ENCODE data around the gene ZNF500.

The ZNF500 gene

DNA sequence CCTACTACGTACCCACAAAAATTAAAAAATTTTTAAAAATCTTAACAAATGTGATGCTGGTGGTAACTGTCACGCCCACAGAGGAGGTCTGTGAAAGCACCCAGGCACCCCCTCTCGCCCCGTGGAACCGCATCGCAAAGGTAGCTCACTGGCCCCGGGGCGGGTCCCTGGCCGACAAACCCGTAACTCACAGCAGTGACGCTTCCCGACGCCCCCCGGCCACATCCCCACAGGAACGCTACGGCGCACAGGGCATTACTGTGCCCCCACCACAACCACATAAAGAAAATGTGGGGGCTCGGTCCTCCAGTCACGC lies 33.3 kb downstream of the ZNF500 start (continued):
- TF ChIP-seq, protein P1, sequence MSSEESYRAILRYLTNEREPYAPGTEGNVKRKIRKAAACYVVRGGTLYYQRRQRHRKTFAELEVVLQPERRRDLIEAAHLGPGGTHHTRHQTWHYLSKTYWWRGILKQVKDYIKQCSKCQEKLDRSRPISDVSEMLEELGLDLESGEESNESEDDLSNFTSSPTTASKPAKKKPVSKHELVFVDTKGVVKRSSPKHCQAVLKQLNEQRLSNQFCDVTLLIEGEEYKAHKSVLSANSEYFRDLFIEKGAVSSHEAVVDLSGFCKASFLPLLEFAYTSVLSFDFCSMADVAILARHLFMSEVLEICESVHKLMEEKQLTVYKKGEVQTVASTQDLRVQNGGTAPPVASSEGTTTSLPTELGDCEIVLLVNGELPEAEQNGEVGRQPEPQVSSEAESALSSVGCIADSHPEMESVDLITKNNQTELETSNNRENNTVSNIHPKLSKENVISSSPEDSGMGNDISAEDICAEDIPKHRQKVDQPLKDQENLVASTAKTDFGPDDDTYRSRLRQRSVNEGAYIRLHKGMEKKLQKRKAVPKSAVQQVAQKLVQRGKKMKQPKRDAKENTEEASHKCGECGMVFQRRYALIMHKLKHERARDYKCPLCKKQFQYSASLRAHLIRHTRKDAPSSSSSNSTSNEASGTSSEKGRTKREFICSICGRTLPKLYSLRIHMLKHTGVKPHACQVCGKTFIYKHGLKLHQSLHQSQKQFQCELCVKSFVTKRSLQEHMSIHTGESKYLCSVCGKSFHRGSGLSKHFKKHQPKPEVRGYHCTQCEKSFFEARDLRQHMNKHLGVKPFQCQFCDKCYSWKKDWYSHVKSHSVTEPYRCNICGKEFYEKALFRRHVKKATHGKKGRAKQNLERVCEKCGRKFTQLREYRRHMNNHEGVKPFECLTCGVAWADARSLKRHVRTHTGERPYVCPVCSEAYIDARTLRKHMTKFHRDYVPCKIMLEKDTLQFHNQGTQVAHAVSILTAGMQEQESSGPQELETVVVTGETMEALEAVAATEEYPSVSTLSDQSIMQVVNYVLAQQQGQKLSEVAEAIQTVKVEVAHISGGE (tag by site-specific recombination; conservative IDR thresholded peaks at IDR 0.05; ENCODE audit: low read depth): no peak
- TF ChIP-seq ZNF202 (tag by site-specific recombination; IDR thresholded peaks at IDR 0.05; ENCODE audit: borderline replicate concordance) (no peak), BCL11A (tag by site-specific recombination; IDR thresholded peaks at IDR 0.05; ENCODE audit: low read depth) (no peak), ZNF621 (tag by site-specific recombination; IDR thresholded peaks at IDR 0.05) (no peak), ZNF121 (tag by site-specific recombination; IDR thresholded peaks at IDR 0.05) (no peak), ZNF560 (tag by site-specific recombination; IDR thresholded peaks at IDR 0.05; ENCODE audit: borderline replicate concordance) (no peak), GFI1B (tag by site-specific recombination; IDR thresholded peaks at IDR 0.05) (no peak), ZFP41 (tag by site-specific recombination; IDR thresholded peaks at IDR 0.05; ENCODE audit: borderline replicate concordance) (no peak), MYNN (tag by site-specific recombination; IDR thresholded peaks at IDR 0.05; ENCODE audit: borderline replicate concordance) (no peak), SCRT1 (tag by site-specific recombination; IDR thresholded peaks at IDR 0.05; ENCODE audit: borderline replicate concordance) (no peak), KLF16 (tag by site-specific recombination; IDR thresholded peaks at IDR 0.05) (no peak)
- TF ChIP-seq, protein P2, sequence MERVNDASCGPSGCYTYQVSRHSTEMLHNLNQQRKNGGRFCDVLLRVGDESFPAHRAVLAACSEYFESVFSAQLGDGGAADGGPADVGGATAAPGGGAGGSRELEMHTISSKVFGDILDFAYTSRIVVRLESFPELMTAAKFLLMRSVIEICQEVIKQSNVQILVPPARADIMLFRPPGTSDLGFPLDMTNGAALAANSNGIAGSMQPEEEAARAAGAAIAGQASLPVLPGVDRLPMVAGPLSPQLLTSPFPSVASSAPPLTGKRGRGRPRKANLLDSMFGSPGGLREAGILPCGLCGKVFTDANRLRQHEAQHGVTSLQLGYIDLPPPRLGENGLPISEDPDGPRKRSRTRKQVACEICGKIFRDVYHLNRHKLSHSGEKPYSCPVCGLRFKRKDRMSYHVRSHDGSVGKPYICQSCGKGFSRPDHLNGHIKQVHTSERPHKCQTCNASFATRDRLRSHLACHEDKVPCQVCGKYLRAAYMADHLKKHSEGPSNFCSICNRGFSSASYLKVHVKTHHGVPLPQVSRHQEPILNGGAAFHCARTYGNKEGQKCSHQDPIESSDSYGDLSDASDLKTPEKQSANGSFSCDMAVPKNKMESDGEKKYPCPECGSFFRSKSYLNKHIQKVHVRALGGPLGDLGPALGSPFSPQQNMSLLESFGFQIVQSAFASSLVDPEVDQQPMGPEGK (tag by site-specific recombination; IDR thresholded peaks at IDR 0.05): 0 out of 2 replicates have a peak, but pooled peaks have one; percentile 13
- TF ChIP-seq, protein P3, sequence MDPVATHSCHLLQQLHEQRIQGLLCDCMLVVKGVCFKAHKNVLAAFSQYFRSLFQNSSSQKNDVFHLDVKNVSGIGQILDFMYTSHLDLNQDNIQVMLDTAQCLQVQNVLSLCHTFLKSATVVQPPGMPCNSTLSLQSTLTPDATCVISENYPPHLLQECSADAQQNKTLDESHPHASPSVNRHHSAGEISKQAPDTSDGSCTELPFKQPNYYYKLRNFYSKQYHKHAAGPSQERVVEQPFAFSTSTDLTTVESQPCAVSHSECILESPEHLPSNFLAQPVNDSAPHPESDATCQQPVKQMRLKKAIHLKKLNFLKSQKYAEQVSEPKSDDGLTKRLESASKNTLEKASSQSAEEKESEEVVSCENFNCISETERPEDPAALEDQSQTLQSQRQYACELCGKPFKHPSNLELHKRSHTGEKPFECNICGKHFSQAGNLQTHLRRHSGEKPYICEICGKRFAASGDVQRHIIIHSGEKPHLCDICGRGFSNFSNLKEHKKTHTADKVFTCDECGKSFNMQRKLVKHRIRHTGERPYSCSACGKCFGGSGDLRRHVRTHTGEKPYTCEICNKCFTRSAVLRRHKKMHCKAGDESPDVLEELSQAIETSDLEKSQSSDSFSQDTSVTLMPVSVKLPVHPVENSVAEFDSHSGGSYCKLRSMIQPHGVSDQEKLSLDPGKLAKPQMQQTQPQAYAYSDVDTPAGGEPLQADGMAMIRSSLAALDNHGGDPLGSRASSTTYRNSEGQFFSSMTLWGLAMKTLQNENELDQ (tag by site-specific recombination; IDR thresholded peaks at IDR 0.05; ENCODE audit: low read depth): no peak
- TF ChIP-seq, protein P4, sequence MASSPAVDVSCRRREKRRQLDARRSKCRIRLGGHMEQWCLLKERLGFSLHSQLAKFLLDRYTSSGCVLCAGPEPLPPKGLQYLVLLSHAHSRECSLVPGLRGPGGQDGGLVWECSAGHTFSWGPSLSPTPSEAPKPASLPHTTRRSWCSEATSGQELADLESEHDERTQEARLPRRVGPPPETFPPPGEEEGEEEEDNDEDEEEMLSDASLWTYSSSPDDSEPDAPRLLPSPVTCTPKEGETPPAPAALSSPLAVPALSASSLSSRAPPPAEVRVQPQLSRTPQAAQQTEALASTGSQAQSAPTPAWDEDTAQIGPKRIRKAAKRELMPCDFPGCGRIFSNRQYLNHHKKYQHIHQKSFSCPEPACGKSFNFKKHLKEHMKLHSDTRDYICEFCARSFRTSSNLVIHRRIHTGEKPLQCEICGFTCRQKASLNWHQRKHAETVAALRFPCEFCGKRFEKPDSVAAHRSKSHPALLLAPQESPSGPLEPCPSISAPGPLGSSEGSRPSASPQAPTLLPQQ (tag by site-specific recombination; IDR thresholded peaks at IDR 0.05): no peak

DNA sequence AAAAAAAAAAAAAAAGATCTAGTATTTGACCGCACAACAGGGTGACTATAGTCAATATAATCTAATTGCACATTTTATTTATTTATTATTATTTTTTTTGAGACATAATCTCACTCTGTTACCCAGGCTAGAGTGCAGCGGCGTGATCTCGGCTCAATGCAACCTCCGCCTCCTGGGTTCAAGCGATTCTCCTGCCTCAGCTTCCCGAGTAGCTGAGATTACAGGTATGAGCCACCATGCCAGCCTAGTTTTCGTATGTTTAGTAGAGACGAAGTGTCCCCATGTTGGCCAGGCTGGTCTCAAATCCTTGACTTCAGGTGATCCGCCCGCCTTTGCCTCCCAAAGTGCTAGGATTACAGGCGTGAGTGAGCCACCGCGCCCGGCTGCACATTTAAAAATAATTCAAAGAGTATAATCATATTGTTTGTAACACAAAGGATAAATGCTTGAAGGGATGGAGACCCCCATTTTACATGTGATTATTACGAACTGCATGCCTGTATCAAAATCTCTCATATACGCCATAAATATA lies 33.7 kb downstream of the ZNF500 start:
- CTCF ChIA-PET: no interaction called here
- TF ChIP-seq ZNF596 (tag by site-specific recombination; IDR thresholded peaks at IDR 0.05) (no peak), ZNF24 (tag by site-specific recombination; IDR thresholded peaks at IDR 0.05) (no peak), ZBTB1 (tag by site-specific recombination; IDR thresholded peaks at IDR 0.05) (no peak)
- H3K36me3 ChIP-seq (ENCODE audit: control insufficient read depth in 2 of 2, insufficient read depth in 1 of 2, low read length in 2 of 2): peaks cover 3 to 32% of the 10 kb centered on the region in 2 experiments; a peak in 2 of 3 replicates
- no peaks in the 10 kb centered on the region for H3K4me1 ChIP-seq (ENCODE audit: control insufficient read depth, insufficient read depth, low read length)
- no peak overlapping the region for H3K27ac ChIP-seq (ENCODE audit: extremely low read depth, low read depth, low read length)
- POLR2A ChIA-PET: interaction anchor here (1.3 to 3.0 kb wide), 4 partner anchors 34 to 212 kb away, joined by 4 to 43 read pairs (median 6); partner anchors contain the start of gene ZNF500
- H3K4me3 ChIP-seq (ENCODE audit: low read depth, low read length): peak overlapping the region; percentile 94
- H3K9me3 ChIP-seq (ENCODE audit: control insufficient read depth, insufficient read depth, low read depth, low read length): no peaks in the 10 kb centered on the region

All from HEK293 (cell line).